Measurements from ENCODE around the gene PKD2. TPM values are rescaled to one million over a fixed set of nuclear protein-coding genes. Genes with fewer than 3 reads are reported as not detected.
"Not testable (repeated sequence)": the region's sequence is repeated elsewhere in the genome, so short reads cannot be mapped to it uniquely, and the experiment has no call there.

PKD2 gene
- total RNA-seq, 2 experiments from 2014 or later = 7.4 to 7.7 TPM

- ATAC-seq (no peak), DNase-seq (no peak)
- Mint-ChIP-seq H3K4me1 (ENCODE audit: low read depth) (no peaks in the 10 kb centered on the region), H3K27me3 (ENCODE audit: low read depth) (peaks cover 7% of the 10 kb centered on the region), H3K36me3 (ENCODE audit: low read depth) (no peaks in the 10 kb centered on the region), H3K27ac (no peak overlapping the region), H3K4me3 (no peak overlapping the region), H3K9me3 (ENCODE audit: insufficient read depth) (no peaks in the 10 kb centered on the region)
- CTCF ChIA-PET = no interaction called here
- POLR2A ChIA-PET = no interaction called here
These were observed 100.1 kb downstream of the PKD2 start for GRCh38 chr4:88107406-88108107.

- H3K27ac Mint-ChIP-seq; H3K27me3 Mint-ChIP-seq (ENCODE audit: low read depth); H3K4me1 Mint-ChIP-seq (ENCODE audit: low read depth); H3K4me3 Mint-ChIP-seq; ATAC-seq; POLR2A ChIA-PET; H3K9me3 Mint-ChIP-seq (ENCODE audit: insufficient read depth); CTCF ChIA-PET; DNase-seq; H3K36me3 Mint-ChIP-seq (ENCODE audit: low read depth): not testable (repeated sequence)
These were observed 100.7 kb downstream of the PKD2 start for GRCh38 chr4:88108108-88108465.

- Mint-ChIP-seq H3K27me3 (ENCODE audit: low read depth) (peaks cover 5% of the 10 kb centered on the region), H3K27ac (no peak overlapping the region), H3K4me1 (ENCODE audit: low read depth) (no peaks in the 10 kb centered on the region), H3K9me3 (ENCODE audit: insufficient read depth) (no peaks in the 10 kb centered on the region), H3K36me3 (ENCODE audit: low read depth) (no peaks in the 10 kb centered on the region), H3K4me3 (no peak overlapping the region)
- CTCF ChIA-PET = no interaction called here
- POLR2A ChIA-PET = no interaction called here
- no peak for ATAC-seq
- no peak for DNase-seq
These were observed 101.3 kb downstream of the PKD2 start for GRCh38 chr4:88108747-88109122.

- H3K4me1 Mint-ChIP-seq (ENCODE audit: low read depth) = no peaks in the 10 kb centered on the region
- ChIA-PET POLR2A (no interaction called here), CTCF (no interaction called here)
- DNase-seq = no peak
- no peaks in the 10 kb centered on the region for H3K9me3 Mint-ChIP-seq (ENCODE audit: insufficient read depth)
- H3K36me3 Mint-ChIP-seq (ENCODE audit: low read depth) = no peaks in the 10 kb centered on the region
- no peak overlapping the region for H3K27ac Mint-ChIP-seq
- ATAC-seq = no peak
- H3K27me3 Mint-ChIP-seq (ENCODE audit: low read depth) = peaks cover 5% of the 10 kb centered on the region
- H3K4me3 Mint-ChIP-seq = no peak overlapping the region
These were observed 101.9 kb downstream of the PKD2 start for GRCh38 chr4:88109123-88109881.

GRCh38 chr4:88110826-88111225, 103.4 kb downstream of the PKD2 start:
- Mint-ChIP-seq H3K4me1 (ENCODE audit: low read depth) (no peaks in the 10 kb centered on the region), H3K27ac (no peak overlapping the region), H3K9me3 (ENCODE audit: insufficient read depth) (no peaks in the 10 kb centered on the region), H3K4me3 (no peak overlapping the region), H3K27me3 (ENCODE audit: low read depth) (no peaks in the 10 kb centered on the region), H3K36me3 (ENCODE audit: low read depth) (no peaks in the 10 kb centered on the region)
- ATAC-seq = no peak
- DNase-seq = no peak
- ChIA-PET POLR2A (no interaction called here), CTCF (no interaction called here)

- ATAC-seq = no peak
- ChIA-PET POLR2A (no interaction called here), CTCF (interaction anchor here (1.2 kb wide), 1 partner anchor 99 kb away, joined by 3 read pairs; no protein-coding TSS in a partner anchor)
- Mint-ChIP-seq H3K36me3 (ENCODE audit: low read depth) (no peaks in the 10 kb centered on the region), H3K27ac (no peak overlapping the region), H3K4me3 (no peak overlapping the region), H3K4me1 (ENCODE audit: low read depth) (no peaks in the 10 kb centered on the region), H3K9me3 (ENCODE audit: insufficient read depth) (no peaks in the 10 kb centered on the region), H3K27me3 (ENCODE audit: low read depth) (no peaks in the 10 kb centered on the region)
- DNase-seq = no peak
These were observed 105.4 kb downstream of the PKD2 start for GRCh38 chr4:88112856-88113255.

GRCh38 chr4:88115587-88115986, 108.2 kb downstream of the PKD2 start:
- no peak overlapping the region for H3K4me3 Mint-ChIP-seq
- no peaks in the 10 kb centered on the region for H3K27me3 Mint-ChIP-seq (ENCODE audit: low read depth)
- ChIA-PET CTCF (no interaction called here), POLR2A (no interaction called here)
- DNase-seq (no peak), ATAC-seq (no peak)
- peaks cover 7% of the 10 kb centered on the region for H3K36me3 Mint-ChIP-seq (ENCODE audit: low read depth)
- no peak overlapping the region for H3K27ac Mint-ChIP-seq
- H3K4me1 Mint-ChIP-seq (ENCODE audit: low read depth) = no peaks in the 10 kb centered on the region
- H3K9me3 Mint-ChIP-seq (ENCODE audit: insufficient read depth) = peaks cover 11% of the 10 kb centered on the region

- ChIA-PET CTCF (no interaction called here), POLR2A (no interaction called here)
- H3K4me3 Mint-ChIP-seq = no peak overlapping the region
- no peaks in the 10 kb centered on the region for H3K4me1 Mint-ChIP-seq (ENCODE audit: low read depth)
- H3K27me3 Mint-ChIP-seq (ENCODE audit: low read depth) = no peaks in the 10 kb centered on the region
- no peak for ATAC-seq
- H3K36me3 Mint-ChIP-seq (ENCODE audit: low read depth) = peaks cover 12% of the 10 kb centered on the region
- peaks cover 18% of the 10 kb centered on the region for H3K9me3 Mint-ChIP-seq (ENCODE audit: insufficient read depth)
- H3K27ac Mint-ChIP-seq = no peak overlapping the region
- DNase-seq = no peak
These were observed 112.5 kb downstream of the PKD2 start for GRCh38 chr4:88119943-88120342.

- H3K4me3 Mint-ChIP-seq; DNase-seq; ATAC-seq; H3K27me3 Mint-ChIP-seq (ENCODE audit: low read depth); CTCF ChIA-PET; POLR2A ChIA-PET; H3K27ac Mint-ChIP-seq; H3K4me1 Mint-ChIP-seq (ENCODE audit: low read depth): not testable (repeated sequence)
- peaks cover 12% of the 10 kb centered on the region for H3K36me3 Mint-ChIP-seq (ENCODE audit: low read depth)
- H3K9me3 Mint-ChIP-seq (ENCODE audit: insufficient read depth) = peaks cover 18% of the 10 kb centered on the region
These were observed 114.8 kb downstream of the PKD2 start for GRCh38 chr4:88122260-88122659.

Other genes with a start within 250 kb of the PKD2 start
- gene IBSP, start 208.1 kb upstream of the PKD2 start, total RNA-seq = not detected
- gene MEPE, start 174.7 kb upstream of the PKD2 start, total RNA-seq = not detected
- not detected for gene SPP1, start 31.9 kb upstream of the PKD2 start, total RNA-seq
- gene ABCG2, start 151.0 kb downstream of the PKD2 start, total RNA-seq = under 1 TPM; 0.57 to 0.61 TPM